Anterior cingulate cortex (tissue), 58 donors: ENCODE results near the gene MTUS2.

Experiments
- DNase-seq, 58 donors: peaks; one replicate each; lab custom pipeline; 2025; lab: John Stamatoyannopoulos, UW

MTUS2 gene

DNA sequence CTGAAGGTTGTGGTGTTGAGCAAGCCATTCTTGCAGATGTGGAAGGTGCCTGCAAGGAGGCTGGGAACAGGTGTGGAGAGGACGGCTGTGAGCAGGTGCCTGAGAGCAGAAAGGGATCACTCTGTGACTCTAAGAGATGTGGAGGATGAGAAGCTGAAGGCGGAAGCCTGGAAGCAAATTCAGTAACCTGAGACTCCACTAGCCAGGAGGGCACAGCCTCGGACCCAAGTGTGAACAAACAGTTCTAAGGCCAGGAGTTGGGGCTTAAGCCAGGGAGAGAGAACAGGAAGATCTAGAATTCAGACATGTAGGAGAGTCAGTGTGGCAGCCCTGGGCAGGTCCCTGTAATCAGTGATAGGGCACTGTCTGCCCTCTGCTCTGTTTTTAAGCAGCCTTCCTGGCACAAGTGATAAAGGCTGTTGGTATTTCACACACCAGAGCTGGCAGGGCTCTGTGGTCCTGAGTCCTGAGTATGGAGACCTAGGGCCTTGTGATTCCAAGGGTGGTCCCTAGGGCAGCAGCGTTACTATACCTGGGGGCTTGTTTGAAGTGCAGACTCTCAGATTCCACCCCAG lies 644.1 kb downstream of the MTUS2 start:
- no peak for DNase-seq

DNA sequence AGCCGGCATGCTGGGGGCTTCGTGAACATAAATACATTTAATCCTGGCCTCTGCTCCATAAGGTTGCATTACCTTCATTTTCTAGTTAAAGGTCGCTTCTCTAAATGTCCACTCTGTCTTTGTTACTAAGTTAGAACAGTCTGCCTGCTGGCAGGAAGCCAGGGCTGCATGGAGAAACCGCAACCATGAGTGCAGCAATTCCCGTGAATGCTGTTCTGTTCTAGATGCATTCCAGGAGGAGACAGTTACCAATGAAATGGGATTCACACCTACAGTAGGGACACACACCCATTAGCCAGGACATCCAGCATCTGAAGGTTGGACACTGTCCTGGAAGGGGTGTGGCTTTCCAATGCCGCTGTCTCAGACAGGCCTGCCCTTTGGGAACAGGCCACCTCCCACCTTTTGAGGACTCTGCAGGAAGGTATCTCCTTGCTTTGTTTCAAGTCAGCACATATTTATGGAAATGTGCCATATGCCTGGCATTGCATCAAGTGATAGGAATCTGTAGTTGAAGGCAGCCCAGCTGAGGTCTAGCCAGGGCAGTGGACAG lies 645.7 kb downstream of the MTUS2 start:
- peak in 1 of 58 donors; percentile 9 for DNase-seq

DNA sequence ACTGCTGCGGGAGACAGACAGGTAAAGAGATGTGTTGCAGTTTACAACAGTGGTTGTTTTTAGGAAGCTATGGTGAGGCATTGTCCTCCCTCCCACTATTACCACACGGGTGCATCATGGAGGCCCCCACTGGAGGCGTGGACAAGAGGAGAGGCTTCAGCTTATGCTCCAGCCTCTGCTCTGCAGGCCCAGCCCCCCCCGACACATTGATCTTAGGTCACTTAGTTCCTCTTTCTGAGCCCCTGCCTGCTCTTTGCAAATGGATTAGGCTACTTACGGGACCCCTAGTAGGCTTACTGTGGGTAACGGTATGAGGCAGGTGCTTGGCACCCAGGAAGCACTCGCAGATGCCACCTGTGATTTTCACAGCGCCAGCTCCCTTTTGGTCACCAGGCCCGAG lies 651.4 kb downstream of the MTUS2 start:
- no peak for DNase-seq

DNA sequence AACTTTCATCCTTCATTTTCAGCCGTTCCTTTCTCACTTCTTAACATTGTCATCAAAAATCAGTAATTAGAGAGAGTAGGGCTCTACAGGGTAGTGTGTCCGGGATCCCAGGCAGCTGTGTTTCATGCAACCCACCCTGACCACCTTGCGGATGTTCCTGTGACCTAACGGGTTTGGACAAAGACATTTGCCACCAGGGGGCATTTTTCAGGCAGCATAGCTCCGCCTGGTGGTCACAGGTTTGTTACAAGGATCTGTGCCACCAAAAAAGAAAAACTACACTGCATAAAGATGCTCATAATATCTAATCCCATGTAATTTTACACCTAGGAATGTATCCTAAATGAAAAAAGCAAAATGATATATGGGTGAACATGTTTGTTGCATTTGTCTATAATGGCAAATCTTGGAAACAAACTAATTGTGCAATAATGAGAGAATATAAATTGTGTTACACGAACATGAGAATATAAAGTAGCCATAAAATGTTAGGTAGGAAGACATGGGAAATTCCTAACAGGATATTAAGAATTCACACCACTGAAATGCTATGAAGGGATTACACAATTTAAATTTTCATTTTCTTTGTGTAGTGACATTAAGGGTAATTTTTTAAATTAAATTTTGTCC lies 652.3 kb downstream of the MTUS2 start:
- DNase-seq = no peak

DNA sequence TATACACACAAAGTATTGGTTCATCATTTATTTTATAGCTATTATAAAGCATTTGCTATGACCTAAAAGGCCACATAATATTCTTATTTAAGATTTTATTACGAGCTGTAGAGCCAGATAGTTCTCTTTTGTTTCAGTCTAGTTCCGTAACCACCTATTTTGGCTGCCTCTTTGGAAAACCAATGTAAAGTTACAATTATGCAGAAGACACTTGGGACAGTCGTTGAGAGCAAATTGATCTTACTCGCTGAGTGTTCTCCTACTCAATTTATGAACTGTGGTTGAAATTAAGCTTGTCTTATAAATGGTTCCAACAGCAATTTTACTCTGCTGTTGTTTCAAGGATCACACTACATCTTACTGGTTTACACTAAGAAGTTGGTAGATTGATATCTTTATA lies 653.0 kb downstream of the MTUS2 start:
- DNase-seq = no peak

DNA sequence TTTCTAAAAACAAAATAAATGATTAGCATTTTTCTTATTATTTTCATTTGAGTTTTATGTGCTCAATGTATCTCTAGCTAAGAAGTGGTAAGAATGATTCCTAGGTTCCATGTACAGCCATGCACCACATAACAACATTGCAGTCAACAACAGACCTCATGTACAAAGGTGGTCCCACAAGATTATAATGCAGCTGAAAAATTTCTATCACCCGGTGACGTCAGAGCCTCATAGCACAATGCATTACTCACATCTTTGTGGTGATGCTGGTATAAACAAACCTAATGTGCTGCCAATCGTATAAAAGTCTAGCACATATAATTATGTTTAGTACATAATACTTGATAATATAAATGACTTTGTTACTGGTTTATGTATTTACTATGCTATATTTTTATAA lies 654.9 kb downstream of the MTUS2 start:
- DNase-seq = no peak

DNA sequence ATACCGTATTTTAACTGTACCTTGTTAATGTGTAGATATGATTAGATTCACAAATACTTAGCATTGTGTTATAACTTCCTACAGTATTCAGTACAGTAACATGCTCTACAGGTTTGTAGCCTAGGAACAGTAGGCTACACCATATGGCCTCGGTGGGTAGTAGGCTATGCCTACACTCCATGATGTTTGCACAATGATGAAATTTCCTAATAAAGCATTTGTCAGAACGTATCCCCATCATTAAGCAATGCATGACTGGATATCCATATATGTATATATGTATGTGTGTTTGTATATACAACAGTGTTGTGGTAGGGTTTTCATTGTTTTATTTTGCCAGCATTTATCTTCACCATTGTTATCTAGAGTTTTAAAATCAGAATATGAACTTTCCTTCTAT lies 655.9 kb downstream of the MTUS2 start:
- DNase-seq = no peak

DNA sequence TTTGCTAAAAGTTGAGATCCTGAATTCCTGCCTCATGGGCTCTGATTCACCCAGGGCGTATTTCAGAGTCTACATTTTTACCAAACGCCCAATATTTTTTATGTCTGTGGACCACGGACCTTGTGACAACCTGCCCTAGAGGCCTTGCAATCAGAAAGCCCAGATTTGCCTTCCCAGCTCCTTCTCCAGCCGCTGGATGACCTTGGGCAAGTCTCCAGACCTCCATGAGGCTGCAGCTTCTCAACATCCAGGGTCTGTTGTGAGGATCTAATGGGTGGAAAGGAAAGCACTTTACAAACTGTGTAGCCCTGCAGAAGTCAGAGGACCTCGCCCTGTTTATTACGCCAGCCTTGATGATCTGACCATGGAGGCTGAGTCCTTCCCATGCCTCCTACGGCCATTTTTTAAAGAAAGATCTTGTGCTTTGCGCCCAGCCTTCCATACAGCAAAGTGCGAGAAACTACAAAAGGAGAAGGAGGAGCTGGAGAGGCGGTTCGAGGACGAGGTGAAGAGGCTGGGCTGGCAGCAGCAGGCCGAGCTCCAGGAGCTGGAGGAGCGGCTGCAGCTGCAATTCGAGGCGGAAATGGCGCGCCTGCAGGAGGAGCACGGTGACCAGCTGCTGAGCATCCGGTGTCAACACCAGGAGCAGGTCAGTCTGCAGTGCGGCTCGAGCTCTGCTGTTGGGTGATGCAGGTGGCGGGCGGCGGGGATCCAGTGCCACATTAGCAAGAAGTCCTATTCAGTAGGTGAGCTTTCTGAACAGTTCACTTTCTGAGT lies 659.8 kb downstream of the MTUS2 start:
- DNase-seq = no peak

DNA sequence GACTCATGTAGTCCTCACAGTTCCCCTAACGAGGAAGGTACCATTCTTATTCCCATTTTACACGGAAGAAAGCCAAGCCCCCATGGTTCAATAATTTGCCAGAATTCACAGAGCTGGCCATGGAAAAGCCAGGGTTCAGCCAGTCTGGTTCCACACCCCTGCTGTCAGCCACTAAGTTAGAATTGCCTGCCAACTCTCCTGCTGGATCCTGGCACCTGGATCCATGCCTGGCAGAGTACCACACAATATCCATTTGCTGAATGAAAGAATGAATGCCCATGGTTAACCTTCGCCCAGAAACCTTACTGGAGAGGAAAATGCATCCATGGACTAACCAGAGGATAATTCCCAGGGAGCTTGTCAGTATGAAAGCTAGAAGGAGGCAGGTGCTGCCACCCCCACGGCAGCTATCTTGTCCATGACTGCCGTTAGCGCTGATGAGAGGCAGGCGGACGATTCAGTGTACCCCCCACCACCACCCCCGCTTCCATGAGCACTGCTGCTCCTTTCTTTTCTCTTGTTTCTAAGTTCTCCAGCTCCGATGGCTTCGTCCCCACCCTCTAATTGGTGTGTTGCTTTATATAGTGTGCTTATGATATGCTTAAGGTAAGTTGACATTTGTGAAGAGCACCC lies 660.9 kb downstream of the MTUS2 start:
- DNase-seq = peak in 7 of 58 donors; percentile 9 to 39 (median 17)

DNA sequence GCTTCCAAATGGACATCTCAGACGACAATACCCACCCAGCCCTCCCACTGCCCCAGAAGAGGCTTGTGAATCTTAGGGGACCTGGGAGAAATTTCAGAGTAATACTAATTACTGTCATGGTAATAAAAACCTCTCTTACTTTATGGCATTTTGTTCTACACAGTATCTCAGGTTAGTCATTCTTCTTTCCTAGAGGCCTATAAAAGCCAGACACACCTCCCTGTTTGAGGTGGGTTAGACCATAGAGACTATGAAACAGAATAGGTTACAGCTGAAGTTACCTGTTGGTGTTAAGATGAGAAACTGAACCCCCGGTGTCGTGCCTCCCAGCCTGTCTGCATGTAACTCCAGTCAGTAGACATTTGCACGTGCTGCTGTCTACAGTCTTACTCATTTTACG lies 661.5 kb downstream of the MTUS2 start:
- DNase-seq = no peak

DNA sequence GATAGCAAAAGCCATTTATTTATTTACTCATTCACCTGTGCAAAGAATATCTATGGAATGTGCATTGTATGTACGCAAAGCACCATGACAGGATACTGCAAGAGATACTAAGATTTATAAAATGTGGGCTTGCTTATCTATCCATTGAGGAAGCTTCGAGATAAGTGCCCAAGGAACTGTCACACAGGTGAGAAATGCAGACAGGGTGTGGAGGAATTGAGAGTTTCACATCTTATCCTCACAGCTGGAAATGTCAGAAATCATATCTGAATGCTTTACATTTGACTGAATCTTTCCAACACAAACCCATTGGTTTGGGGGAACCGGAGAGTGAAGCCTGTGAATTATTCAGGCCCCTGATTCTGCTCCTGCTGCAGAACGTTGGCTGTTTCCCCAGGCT lies 662.4 kb downstream of the MTUS2 start:
- no peak for DNase-seq

DNA sequence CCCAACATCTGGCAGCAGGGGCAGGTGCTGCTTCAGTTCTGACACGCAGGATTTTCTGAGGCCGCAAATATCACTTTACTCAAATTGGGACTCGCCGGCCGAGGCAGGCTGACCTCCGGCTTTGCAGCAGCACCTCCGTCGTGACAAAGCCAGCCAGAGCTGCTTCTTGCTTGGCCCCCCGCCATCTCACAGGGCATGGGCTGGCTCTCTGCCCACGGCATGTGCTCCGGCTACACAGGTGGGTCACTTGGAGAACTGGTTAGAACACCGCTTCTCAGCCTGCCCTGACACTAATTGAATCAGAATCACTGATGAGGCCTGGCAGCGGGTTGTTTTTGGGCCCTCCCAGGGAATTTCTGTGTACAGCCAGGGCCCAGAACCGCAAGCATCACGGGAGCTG lies 663.1 kb downstream of the MTUS2 start:
- no peak for DNase-seq

DNA sequence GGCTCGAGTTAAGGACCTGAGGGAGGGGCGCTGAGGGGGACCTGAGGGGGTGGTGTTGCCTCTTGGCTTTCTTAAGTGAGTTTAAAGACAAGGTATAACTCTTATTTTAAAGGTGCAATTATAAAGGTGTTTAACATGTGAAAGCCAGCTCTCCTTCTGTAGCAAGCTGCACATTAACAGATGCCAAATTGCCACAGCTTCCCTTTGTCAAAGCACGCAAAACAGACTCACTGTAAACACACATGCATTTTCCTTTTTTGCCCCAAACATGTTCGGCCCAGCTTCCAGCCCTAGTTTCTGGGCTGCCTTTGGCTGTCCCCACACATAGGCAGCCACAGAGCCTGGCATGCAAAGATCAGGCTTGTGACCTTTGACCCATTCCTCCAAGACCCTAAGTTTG lies 663.5 kb downstream of the MTUS2 start:
- no peak for DNase-seq

DNA sequence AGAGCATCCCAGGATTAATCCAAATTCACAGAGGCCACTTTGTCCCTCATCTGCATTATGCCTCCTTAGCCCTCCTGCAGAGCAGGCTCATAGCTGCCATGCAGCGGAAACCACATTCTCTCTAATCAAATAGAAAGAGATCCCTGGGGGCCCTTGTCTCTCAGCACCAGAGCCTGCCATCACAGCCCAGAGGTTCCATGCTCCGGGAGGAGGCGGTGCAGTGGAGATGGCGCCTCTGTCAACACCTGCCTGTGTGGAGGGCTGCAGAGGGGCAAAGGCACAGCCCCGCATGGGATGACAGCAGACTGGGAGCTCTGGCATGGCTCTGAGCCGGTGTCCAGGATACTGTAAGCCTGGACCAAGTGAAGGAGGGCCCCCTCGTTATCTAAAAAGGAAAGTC lies 664.1 kb downstream of the MTUS2 start:
- DNase-seq = no peak

DNA sequence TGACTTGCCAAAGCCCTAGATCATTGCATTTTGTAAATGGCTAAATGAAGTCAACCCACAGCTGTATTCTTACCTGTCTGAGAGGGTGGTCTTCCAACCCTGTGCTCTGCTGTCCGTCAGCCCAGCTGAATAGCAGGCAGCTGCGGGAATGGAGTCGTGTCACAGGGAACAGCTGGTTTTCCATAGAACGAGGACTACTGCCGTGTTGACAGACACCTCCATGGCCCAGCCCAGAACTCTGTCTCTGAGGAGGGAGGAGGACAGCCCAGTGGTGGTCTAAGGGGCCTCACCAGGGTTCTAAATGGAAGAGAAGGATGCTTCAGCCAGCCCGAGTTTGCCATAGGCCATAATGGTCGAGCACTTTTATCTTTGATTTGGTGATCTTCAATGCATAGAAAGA lies 664.7 kb downstream of the MTUS2 start:
- DNase-seq = no peak

DNA sequence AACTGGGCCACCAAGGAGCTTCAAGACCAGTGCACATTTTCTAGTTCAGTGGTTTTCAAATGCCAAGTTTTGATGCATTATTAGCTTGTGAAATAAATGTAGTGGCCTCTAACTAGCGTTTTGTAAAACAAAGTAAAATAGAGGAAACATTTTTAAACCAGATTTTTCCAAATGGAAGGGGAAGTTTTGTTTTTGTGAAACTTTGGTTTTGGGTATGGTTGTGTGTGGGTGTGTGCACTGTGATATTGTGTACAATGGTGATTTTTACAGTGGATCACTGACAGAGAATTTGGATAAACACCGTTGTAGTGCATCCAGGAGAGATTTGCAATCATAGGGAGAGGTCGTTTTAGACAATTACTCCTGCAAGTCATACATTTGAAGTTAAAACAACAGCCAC lies 666.4 kb downstream of the MTUS2 start:
- no peak for DNase-seq

DNA sequence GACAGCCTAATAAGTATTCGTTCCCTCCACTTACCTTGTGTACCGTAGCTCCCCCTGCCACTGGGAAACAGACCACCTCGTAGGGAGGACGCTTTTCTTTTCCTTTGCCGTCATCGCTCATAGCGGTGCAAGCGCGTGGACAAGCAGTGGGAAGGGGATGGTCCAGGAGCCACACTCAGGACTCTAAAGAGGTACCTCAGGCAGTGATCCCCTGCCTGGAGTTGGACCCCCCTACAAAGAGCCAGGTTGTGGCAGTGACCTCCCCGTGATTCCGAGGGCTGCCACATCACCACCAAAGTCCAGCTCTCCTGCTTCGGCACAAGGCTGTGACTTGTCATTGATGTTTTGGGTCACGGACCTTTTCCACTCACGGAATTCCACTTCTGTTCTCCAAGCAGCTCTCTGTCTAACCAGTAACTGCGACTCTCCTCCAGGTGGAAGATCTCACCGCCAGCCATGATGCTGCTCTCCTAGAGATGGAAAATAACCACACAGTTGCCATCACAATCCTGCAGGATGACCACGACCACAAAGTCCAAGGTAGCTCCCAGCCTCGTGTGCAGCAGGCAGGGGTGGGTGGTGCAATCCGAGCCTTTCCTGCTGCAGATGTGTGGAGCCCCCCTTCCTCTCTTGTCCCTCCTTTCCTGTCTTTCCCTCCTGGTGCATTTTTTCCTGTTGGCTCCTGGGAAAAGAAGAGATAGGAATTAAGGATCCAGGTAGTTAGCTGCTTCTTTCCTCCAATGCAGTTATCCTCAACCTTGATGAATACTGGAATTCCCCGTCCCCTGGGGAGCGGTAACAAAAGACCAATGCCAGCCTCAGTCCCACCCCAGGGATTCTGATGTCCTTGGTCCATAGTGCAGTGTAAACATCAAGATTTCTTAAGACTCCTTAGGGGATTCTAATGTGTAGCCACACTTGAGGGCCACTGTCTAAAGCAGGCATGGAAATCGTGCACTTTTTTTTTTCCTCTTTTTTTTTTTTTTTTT lies 667.6 kb downstream of the MTUS2 start:
- DNase-seq = no peak

DNA sequence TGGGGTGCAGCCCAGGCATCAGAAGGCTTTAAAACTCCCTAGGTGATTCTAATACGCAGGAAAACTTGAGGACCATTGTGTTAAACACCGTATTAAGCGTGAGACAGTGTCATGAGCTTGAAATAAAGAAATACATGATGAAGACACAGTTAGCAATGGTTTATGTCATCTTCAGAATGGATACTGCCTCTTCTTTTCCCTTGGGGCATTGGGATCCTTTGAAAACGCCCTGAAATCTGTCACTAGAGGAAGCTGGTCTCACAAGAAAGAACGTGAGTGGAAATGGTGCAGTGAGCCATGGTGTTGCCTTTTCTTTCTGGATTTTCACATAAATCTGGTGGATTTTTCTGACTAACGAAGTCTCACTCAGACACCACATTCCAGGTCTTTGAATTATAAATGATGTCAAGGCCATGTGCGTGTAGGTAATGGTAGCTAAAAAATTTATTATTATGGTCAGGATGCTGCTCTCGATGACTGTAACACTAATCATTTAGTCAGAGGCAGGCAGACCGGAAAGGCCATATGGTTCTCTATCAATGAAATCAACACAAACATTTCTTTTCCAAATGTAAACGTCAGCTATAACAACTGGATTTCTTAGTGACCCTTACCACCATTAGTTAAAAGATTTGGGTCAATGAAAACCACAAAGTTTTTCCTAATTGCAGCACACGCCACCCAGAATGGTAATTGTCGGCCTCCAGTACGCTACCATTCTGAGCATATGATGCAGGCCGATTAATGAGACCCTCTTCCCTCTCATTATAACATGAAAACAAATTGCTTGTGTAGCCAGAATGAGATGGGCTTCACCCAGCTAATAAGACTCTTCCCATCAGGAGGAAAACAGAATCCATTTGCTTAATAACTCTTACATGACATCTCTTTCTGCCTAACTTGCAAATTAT lies 669.8 kb downstream of the MTUS2 start:
- no peak for DNase-seq

DNA sequence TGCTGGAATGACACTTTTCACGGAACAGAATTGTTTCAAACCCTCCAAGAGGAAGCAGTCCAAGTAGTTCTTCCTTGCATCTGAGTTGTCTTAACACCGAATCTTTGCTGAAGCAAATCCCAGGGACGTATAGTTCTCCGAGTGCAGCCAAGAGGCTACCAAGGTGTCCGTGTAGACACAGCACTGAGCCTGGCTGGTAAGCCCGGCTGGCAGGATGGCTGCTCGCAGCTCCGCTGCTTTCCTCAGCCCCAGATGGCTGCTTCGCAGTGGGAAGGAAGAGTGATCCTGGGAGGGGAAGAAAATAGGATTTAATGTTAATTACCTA lies 670.4 kb downstream of the MTUS2 start:
- DNase-seq = no peak
